CD4-positive, alpha-beta T cell treated with Interferon gamma for 1 hour (primary cell): ENCODE results near the gene TEAD1.

Experiments
- DNase-seq: peaks from one replicate; pipeline ENCODE4 v3.0.0-alpha.2; 2020

The TEAD1 gene

DNA sequence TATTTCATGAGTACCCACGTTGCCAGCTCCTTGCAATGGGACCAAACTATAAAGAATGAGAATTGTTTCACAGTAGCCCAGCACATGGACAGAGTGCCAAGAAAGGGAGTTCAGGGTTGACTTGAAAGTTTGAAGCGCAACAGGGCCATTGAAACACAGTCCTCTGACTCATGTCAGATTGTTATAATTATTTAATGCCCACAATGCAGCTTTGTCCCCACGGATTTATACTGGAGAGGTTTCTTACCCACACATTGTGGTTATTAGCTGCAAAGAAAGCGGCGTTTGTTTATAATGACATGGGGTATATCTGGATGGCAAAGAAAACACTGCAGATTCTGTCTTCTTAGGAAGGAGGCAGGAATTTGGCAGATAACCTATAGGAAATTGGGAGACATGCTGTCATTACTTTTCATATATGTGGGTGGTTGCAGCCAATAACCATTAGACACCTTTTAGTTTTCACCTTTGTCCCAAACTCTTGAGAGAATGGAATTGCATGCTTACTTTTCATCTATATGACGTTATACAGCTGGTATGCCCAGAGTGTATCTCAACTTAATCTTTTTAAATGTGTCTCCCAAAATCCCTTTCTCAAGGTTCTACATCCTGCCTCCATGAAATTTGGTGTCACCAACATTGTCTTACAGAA, 143.6 kb downstream of the TEAD1 start:
- no peak for DNase-seq

DNA sequence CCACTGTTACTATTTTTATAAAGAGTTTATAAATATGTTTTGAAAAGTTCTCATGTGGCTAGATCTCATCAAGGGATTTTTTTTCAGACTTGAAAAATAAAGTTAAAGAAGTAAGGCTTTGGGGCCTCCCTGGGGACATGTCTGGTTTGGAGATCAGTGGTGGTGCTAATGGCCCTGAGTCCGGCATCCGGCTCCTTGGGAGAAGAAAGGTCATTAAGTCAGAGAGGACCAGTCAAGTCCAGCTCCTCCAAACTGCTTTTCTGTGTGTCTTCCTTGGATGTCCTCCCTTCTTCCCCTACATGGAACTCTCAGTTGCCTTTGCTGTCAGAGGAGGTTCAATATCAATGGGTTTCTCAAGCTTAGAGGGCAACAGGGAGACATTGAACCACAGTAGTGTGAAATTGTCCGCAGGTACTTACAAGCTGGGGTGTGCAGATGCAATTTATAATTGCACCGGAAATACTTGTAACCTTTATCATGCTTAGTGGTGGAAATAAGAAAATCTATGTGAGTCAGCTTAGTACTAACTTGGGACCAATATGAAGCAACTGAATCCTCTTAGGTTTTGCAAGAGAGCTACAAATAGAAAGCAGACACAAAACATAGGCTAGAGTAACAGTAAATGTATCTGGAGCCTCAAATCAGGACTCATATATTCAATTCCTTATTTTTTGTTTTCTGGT, 144.3 kb downstream of the TEAD1 start:
- DNase-seq, result no peak

DNA sequence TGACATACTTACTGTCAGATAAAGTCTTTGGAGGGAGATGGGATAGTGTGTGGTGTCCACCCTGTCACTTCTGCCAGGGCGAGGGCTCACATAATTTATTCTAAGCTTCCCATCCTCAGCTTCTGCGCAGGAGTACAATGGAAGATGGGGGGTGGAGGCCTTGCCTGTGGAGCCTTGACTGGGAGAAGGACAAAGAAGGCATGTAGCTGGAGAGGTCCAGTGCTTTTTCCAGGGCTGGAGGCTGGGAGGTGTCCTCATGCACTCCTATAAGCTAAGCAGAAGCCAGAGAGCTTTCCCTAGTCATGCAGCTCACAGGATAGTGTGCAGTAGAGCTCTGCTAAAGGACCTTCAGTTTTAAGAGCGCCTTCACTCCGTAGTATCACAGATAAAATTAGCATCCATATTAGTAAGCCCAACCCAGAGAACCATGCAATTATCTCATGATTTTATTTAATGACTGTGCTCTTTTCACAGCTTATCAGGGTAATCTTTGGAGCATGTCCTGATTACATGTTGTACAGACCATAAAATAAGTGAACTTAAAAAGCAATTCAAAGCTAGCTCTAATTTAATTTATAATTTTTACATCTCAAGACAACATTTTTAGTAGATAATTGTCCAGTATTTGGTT, 148.3 kb downstream of the TEAD1 start:
- DNase-seq, result no peak

- DNase-seq, result no peak
These were observed 150.2 kb downstream of the TEAD1 start for GRCh38 chr11:12824281-12825041.

- DNase-seq, result no peak
These were observed 152.2 kb downstream of the TEAD1 start for GRCh38 chr11:12826441-12826840.

DNA sequence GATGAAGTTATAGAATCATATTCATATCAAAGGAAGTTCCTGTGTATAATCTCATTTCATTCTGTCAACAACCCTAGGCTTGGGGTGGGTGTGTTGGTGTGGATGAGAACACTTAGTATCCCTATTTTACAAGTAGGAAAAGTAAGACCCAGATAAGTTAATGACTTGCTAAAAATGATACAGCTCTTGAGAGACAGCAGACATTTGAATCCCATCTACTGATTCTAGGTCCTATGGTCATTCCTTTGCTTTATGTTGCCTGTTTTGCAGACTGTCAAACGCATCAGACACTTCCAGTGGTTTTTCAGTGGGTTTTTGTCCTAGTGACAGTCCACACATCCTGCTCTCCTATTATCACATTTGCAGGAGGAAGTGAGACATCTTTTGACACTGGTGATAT, 153.1 kb downstream of the TEAD1 start:
- no peak for DNase-seq

- DNase-seq, result no peak
These were observed 153.9 kb downstream of the TEAD1 start for GRCh38 chr11:12827929-12828812.

- DNase-seq, result no peak
These were observed 154.9 kb downstream of the TEAD1 start for GRCh38 chr11:12829131-12829530.

GRCh38 chr11:12829540-12830314, 155.5 kb downstream of the TEAD1 start:
- no peak for DNase-seq

- DNase-seq, result no peak
These were observed 157.4 kb downstream of the TEAD1 start for GRCh38 chr11:12831471-12832202.

DNA sequence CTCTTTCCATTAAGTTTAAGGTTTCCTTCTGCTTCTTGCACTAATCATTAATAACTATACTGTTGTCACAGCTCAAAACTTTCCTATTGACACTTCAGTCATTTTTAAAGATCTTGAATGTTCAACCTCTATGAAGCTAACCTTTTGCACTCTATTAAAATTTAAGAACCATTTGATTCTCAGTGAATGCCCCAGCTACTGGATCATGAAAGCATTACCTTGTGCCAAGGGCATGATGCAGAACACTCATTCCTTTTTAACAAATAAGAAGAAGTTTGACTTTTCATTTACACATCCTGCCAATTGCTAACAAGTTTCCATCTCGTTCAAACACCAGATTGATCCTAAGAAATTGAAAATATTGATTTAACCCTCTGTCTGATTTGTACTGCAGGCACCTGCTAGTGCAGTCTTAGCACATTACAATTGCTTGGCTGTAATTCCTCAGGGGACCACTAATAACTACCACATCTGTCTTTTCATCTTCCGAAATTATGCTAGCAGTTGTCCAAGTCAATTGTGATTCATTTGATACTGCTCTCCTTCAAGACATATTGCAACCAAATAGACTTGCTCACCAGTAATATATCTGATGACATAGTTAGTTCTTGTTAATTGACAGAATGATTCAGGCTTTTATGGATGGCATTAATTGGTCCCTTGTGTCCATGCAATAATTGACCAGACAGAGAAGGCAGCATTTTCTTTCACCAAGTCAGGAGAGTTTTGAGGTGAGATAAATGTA, 158.4 kb downstream of the TEAD1 start:
- no peak for DNase-seq

DNA sequence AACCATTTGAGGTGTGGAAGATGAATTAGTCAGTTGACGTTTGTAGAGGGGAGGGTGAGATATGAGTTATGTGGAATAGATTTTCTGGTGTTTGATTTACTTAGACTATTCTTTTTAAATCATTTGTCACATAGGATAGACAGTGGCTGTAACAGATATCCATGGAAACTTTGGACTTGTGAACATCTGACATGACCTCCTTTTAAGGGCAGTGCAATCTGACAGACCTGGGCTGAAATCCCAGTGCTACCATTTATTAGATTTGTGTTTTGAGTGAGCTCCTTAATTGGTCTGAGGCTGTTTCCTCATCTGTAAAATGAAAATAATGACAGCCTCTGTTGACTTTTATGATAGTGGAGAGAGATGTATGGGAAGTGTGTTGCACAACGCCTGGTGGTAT, 159.9 kb downstream of the TEAD1 start:
- no peak for DNase-seq

DNA sequence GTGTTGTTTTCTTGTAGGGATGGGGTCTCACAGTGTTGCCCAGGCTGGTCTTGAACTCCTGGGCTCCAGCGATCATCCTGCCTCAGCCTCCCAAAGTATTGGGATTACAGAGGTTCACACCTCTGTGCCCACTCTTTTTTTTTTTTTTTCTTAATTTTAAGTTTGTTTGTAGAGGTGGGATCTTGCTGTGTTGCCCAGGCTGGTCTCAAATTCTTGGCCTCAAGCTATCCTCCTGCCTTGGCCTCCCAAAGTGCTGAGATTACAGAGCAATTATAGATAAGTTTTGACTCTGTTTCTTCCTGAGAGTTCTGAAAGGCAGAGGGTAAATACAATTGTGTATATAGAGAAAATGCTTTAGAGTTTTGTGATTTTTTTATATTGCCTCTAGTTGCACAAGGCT, 160.4 kb downstream of the TEAD1 start:
- no peak for DNase-seq

- no peak for DNase-seq
These were observed 161.1 kb downstream of the TEAD1 start for GRCh38 chr11:12835286-12835685.

DNA sequence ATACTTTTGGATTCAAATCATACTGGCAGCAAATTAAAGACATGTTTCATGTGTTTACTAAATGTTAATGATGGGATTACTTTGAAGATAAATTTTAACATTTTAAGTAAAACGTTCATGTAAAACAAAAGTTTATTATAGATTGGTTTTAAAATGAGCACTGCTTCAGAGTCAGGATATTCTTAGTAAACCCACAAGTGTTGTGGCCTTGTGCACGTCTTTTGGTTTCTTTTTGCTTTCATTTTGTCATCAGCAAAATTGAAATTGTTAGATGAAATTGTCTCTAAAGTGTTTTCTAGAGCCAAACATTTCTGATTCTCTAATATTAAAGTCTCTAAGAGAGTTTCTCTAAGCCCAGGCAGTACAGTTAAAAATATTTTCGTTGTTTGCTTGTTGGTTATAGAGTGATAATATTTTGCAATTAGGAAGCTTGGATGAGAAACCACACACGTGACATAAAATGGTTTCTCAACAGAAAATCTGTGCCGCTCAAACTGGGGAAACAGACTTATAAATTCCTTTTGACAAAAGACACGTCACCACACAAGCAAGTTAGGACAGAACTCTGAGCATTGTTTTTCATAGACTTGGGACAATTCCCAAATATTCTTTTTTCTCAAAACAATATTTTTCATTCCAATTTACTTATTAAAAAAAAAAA, 164.4 kb downstream of the TEAD1 start:
- no peak for DNase-seq

- no peak for DNase-seq
These were observed 166.8 kb downstream of the TEAD1 start for GRCh38 chr11:12840871-12841660.

GRCh38 chr11:12841946-12842630, 167.9 kb downstream of the TEAD1 start:
- no peak for DNase-seq

DNA sequence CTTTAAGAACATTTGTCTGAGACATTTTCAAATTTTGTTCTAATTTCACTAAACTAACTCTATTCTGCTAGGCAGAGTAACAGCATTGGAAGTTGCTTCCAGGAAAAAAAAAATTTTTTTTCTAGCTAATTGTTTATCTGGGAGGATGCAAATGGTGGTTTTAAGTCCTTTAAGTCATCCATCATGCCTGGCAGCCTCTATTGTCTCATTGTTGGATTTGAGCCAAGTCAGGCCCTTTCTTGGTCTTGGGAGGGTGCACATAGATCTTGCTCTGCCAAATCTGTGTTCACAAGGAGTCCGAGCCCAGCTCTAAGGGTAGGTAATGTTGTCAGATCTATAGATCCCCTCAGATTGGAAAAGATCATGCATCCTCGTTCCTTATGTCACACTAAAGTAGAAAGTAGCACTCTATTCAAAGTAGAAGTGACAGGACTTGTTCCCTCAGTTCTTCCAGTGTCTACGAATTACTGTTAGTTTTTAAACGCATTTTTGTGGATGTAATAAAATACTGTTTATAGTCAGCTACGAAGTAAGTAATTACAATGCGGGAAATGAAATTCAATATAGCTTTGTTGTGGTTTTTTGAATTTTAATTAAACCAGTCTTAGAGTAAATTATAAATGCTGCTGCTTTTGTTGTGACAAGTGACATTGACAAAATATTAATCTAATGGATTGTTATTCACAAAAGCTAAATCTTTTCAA, 168.9 kb downstream of the TEAD1 start:
- DNase-seq, result no peak
